ENCODE data around the gene DAB1. TPM values are rescaled to one million over a fixed set of nuclear protein-coding genes. Genes with fewer than 3 reads are reported as not detected.

The DAB1 gene
- total and polyA plus RNA-seq, 2 of the 8 experiments (the other 6 are each of a cell fraction or from before 2014, with no cell fraction given) = 4.4 to 11.8 TPM

- no peaks in the 10 kb centered on the region for H4K20me1 ChIP-seq (replicated peaks in 1 of 2; ENCODE audit: control insufficient read depth in 1 of 2, insufficient read depth in 2 of 2, low read length in 2 of 2)
- H3K79me2 ChIP-seq (ENCODE audit: control insufficient read depth in 1 of 2, insufficient read depth in 2 of 2, low read length in 2 of 2) = no peaks in the 10 kb centered on the region
- no peak overlapping the region for H3K18ac ChIP-seq (ENCODE audit: extremely low read depth, low read length)
- no peak overlapping the region for H4K5ac ChIP-seq (ENCODE audit: insufficient read length, low read depth, low read length)
- H4K91ac ChIP-seq (replicated peaks; ENCODE audit: insufficient read length, low read length) = no peak overlapping the region
- DNase-seq (ENCODE audit: low read depth in 1 of 2, low spot score in 2 of 2) (no peak), FAIRE-seq (no peak)
- H3K36me3 ChIP-seq (ENCODE audit: control insufficient read depth in 2 of 4, insufficient read depth in 4 of 4, low read length in 3 of 4) = no peaks in the 10 kb centered on the region
- no peaks in the 10 kb centered on the region for H3K9me3 ChIP-seq (ENCODE audit: insufficient read depth in 2 of 2, low read depth in 1 of 2, low read length in 1 of 2)
- H2AFZ ChIP-seq (ENCODE audit: low read length) = no peak overlapping the region
- no peaks in the 10 kb centered on the region for H3K27me3 ChIP-seq (replicated peaks in 1 of 4; ENCODE audit: control insufficient read depth in 3 of 4, extremely low read depth in 1 of 4, insufficient read depth in 3 of 4, low read length in 3 of 4)
- WGBS, 2 experiments (ENCODE audit: extremely low coverage in 1 of 2, insufficient coverage in 1 of 2, insufficient read length in 1 of 2, insufficient replicate concordance in 2 of 2, low coverage in 1 of 2, low lambda C conversion rate in 2 of 2, missing lambda C conversion rate in 1 of 2) = 94% methylated on average over 1 of the region's 1 CpG; no CpG with 5 or more reads in 1 of the 2 experiments
- no peak overlapping the region for H3K56ac ChIP-seq (replicated peaks; ENCODE audit: insufficient read length, low read depth, low read length)
- no peak overlapping the region for H4K8ac ChIP-seq (ENCODE audit: extremely low read depth, insufficient read depth, low read length)
- no peak overlapping the region for H2BK12ac ChIP-seq (ENCODE audit: low read depth, low read length)
- no peak overlapping the region for H2BK120ac ChIP-seq (replicated peaks; ENCODE audit: low read depth, low read length)
- H2BK20ac ChIP-seq (ENCODE audit: low read length) = no peak overlapping the region
- H3K23ac ChIP-seq (ENCODE audit: insufficient read length) = no peak overlapping the region
- no peak overlapping the region for H3K27ac ChIP-seq (ENCODE audit: low read depth, low read length)
- ChIA-PET POLR2A (ENCODE audit: partially characterized antibody) (no interaction called here), CTCF (ENCODE audit: partially characterized antibody) (interaction anchor here (0.7 to 13.5 kb wide), 7 partner anchors 9 to 134 kb away, joined by 3 to 193 read pairs (median 7); no protein-coding TSS in a partner anchor)
- H3K79me1 ChIP-seq (ENCODE audit: low read depth, low read length) = no peaks in the 10 kb centered on the region
- H3K4me3 ChIP-seq (ENCODE audit: extremely low read depth in 1 of 4, insufficient read depth in 2 of 4, low read depth in 3 of 4, low read length in 4 of 4) = no peak overlapping the region
- no peak overlapping the region for H3K9ac ChIP-seq (replicated peaks in 1 of 4; ENCODE audit: extremely low read depth in 1 of 4, low read depth in 3 of 4, low read length in 3 of 4)
- no peak overlapping the region for H2BK15ac ChIP-seq (ENCODE audit: low read length)
- no peak overlapping the region for H2BK5ac ChIP-seq (ENCODE audit: low read depth, low read length)
- H3K23me2 ChIP-seq (ENCODE audit: low read depth, low read length) = no peaks in the 10 kb centered on the region
- H3K4me2 ChIP-seq (ENCODE audit: insufficient read depth in 1 of 2, low read depth in 2 of 2, low read length in 2 of 2) = no peak overlapping the region
- H3K4me1 ChIP-seq (replicated peaks in 1 of 4; ENCODE audit: control insufficient read depth in 3 of 4, insufficient read depth in 4 of 4, low read length in 3 of 4) = no peaks in the 10 kb centered on the region
- no peak overlapping the region for H3K14ac ChIP-seq (ENCODE audit: insufficient read length)
- H2AK5ac ChIP-seq (ENCODE audit: low read depth, low read length) = no peak overlapping the region
- H3K4ac ChIP-seq (replicated peaks; ENCODE audit: insufficient read length, low read depth, low read length) = no peak overlapping the region
- TF ChIP-seq TAF1 (IDR thresholded peaks at IDR 0.05; ENCODE audit: low read depth, low read length) = no peak
- TF ChIP-seq SAP30 (IDR thresholded peaks at IDR 0.05; ENCODE audit: insufficient read depth, insufficient replicate concordance, low read length) = no peak
Measured at GRCh38 chr1:56966698-56966999, 457.2 kb downstream of the DAB1 start.

Measured in H1 (cell line).